ENCODE measurements around the gene MOBP. TPM values are rescaled to one million over a fixed set of nuclear protein-coding genes. Genes with fewer than 3 reads are reported as not detected.

The MOBP gene
- total RNA-seq, 1 experiment from 2014 or later, result not detected

GRCh38 chr3:39471652-39472051 lies 4.2 kb downstream of the MOBP start:
- Histone ChIP-seq H2AFZ (ENCODE audit: low read length) (no peak overlapping the region), H3K9me3 (ENCODE audit: low read length) (no peaks in the 10 kb centered on the region), H3K27me3 (ENCODE audit: low read length) (peaks cover 15% of the 10 kb centered on the region; the same call in 1 of the 2 replicates), H3K27ac (ENCODE audit: low read length) (no peak overlapping the region), H3K4me3 (ENCODE audit: low read length) (no peak overlapping the region), H3K4me2 (ENCODE audit: low read length) (no peak overlapping the region), H3K4me1 (ENCODE audit: insufficient read depth, low read length) (no peaks in the 10 kb centered on the region), H3K79me2 (ENCODE audit: low read length) (no peaks in the 10 kb centered on the region), H3F3A (ENCODE audit: low read length, unreplicated experiment) (no peaks in the 10 kb centered on the region), H3K36me3 (ENCODE audit: low read depth, low read length) (no peaks in the 10 kb centered on the region), H3K9ac (ENCODE audit: low read length) (no peak overlapping the region), H3K9me2 (replicated peaks; ENCODE audit: low read length) (no peaks in the 10 kb centered on the region), H4K20me1 (ENCODE audit: low read length) (no peaks in the 10 kb centered on the region)
- TF ChIP-seq CTCF (conservative IDR thresholded peaks at IDR 0.05; ENCODE audit: low read depth, low read length) (no peak), EZH2phosphoT487 (IDR thresholded peaks at IDR 0.05; ENCODE audit: borderline replicate concordance, low read length) (no peak), EZH2 (IDR thresholded peaks at IDR 0.05; ENCODE audit: low read length, unreplicated experiment) (no peak)
- ATAC-seq (no peak), DNase-seq (no peak)
- no TSS peak for BruUV-seq (replicated peaks)
- ChIA-PET CTCF (no interaction called here), POLR2A (ENCODE audit: unreplicated experiment) (interaction anchor here (0.5 kb wide), 1 partner anchor 294 kb away, joined by 5 read pairs; no protein-coding TSS in a partner anchor)
- intact Hi-C loops (cut with micrococcal nuclease), result no loop called here

- H3K9me3 ChIP-seq (ENCODE audit: low read length), result no peaks in the 10 kb centered on the region
- H3K9me2 ChIP-seq (replicated peaks; ENCODE audit: low read length), result no peaks in the 10 kb centered on the region
- BruUV-seq (replicated peaks), result no TSS peak
- H3K79me2 ChIP-seq (ENCODE audit: low read length), result no peaks in the 10 kb centered on the region
- H3K4me1 ChIP-seq (ENCODE audit: insufficient read depth, low read length), result no peaks in the 10 kb centered on the region
- H3K27me3 ChIP-seq (ENCODE audit: low read length), result peaks cover 8% of the 10 kb centered on the region; the same call in 1 of the 2 replicates
- no peaks in the 10 kb centered on the region for H3K36me3 ChIP-seq (ENCODE audit: low read depth, low read length)
- no peaks in the 10 kb centered on the region for H3F3A ChIP-seq (ENCODE audit: low read length, unreplicated experiment)
- TF ChIP-seq EZH2phosphoT487 (IDR thresholded peaks at IDR 0.05; ENCODE audit: borderline replicate concordance, low read length), result no peak
- TF ChIP-seq CTCF (conservative IDR thresholded peaks at IDR 0.05; ENCODE audit: low read depth, low read length), result no peak
- no peak for TF ChIP-seq EZH2 (IDR thresholded peaks at IDR 0.05; ENCODE audit: low read length, unreplicated experiment)
- no peak for DNase-seq
- intact Hi-C loops (cut with micrococcal nuclease), result no loop called here
- ATAC-seq, result no peak
- ChIA-PET POLR2A (ENCODE audit: unreplicated experiment) (no interaction called here), CTCF (no interaction called here)
- H3K9ac ChIP-seq (ENCODE audit: low read length), result no peak overlapping the region
- no peak overlapping the region for H3K4me2 ChIP-seq (ENCODE audit: low read length)
- H2AFZ ChIP-seq (ENCODE audit: low read length), result no peak overlapping the region
- no peaks in the 10 kb centered on the region for H4K20me1 ChIP-seq (ENCODE audit: low read length)
- H3K27ac ChIP-seq (ENCODE audit: low read length), result no peak overlapping the region
- H3K4me3 ChIP-seq (ENCODE audit: low read length), result no peak overlapping the region
Observed at GRCh38 chr3:39473452-39474125, 6.1 kb downstream of the MOBP start.

GRCh38 chr3:39474126-39474515 lies 6.6 kb downstream of the MOBP start:
- Histone ChIP-seq H3K4me1 (ENCODE audit: insufficient read depth, low read length) (no peaks in the 10 kb centered on the region), H3K9me2 (replicated peaks; ENCODE audit: low read length) (no peaks in the 10 kb centered on the region), H2AFZ (ENCODE audit: low read length) (no peak overlapping the region), H3K36me3 (ENCODE audit: low read depth, low read length) (no peaks in the 10 kb centered on the region), H4K20me1 (ENCODE audit: low read length) (no peaks in the 10 kb centered on the region), H3K27ac (ENCODE audit: low read length) (no peak overlapping the region), H3K27me3 (ENCODE audit: low read length) (peaks cover 8% of the 10 kb centered on the region; the same call in 1 of the 2 replicates), H3F3A (ENCODE audit: low read length, unreplicated experiment) (no peaks in the 10 kb centered on the region), H3K9me3 (ENCODE audit: low read length) (no peaks in the 10 kb centered on the region), H3K4me3 (ENCODE audit: low read length) (no peak overlapping the region), H3K79me2 (ENCODE audit: low read length) (no peaks in the 10 kb centered on the region), H3K9ac (ENCODE audit: low read length) (no peak overlapping the region), H3K4me2 (ENCODE audit: low read length) (no peak overlapping the region)
- ChIA-PET POLR2A (ENCODE audit: unreplicated experiment) (no interaction called here), CTCF (no interaction called here)
- no peak for DNase-seq
- ATAC-seq, result no peak
- no TSS peak for BruUV-seq (replicated peaks)
- TF ChIP-seq CTCF (conservative IDR thresholded peaks at IDR 0.05; ENCODE audit: low read depth, low read length) (no peak), EZH2phosphoT487 (IDR thresholded peaks at IDR 0.05; ENCODE audit: borderline replicate concordance, low read length) (no peak), EZH2 (IDR thresholded peaks at IDR 0.05; ENCODE audit: low read length, unreplicated experiment) (no peak)
- intact Hi-C loops (cut with micrococcal nuclease), result no loop called here

All from PC-3 (cell line).